HG02623 (cell line): ENCODE data around the gene TBC1D7.

Experiments used
- ATAC-seq: cut with Tn5 transposase; IDR thresholded peaks from one replicate; pipeline ENCODE4 v1.9.1; 2021; ENCODE audit warnings: moderate library complexity; ENCODE audit not compliant: unreplicated experiment

The TBC1D7 gene

DNA sequence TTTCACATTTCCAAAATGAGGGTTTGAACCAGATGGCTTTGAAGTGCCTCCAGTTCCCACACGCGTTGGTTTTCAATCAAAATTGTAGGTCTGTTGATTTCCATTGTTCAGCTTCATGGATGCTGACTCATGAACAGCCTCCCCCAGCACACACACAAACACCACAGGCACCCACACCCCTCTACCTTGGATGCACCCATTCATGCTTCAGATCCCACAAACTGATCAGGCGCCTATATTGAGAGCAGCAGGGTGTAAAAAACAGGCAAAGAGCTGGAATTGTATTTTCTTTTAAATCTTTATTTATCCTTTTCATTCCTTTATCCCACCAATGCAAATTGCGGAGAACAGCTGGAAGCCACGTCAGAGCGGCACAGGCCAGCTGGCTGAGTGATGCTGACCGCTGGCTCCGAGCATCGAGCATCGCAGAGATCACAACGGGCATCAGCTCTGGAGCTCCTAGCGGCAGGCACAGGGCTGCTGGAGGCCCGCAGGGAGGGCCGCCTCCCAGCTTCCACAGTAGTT lies 29.3 kb upstream of the TBC1D7 start:
- ATAC-seq, result no peak

DNA sequence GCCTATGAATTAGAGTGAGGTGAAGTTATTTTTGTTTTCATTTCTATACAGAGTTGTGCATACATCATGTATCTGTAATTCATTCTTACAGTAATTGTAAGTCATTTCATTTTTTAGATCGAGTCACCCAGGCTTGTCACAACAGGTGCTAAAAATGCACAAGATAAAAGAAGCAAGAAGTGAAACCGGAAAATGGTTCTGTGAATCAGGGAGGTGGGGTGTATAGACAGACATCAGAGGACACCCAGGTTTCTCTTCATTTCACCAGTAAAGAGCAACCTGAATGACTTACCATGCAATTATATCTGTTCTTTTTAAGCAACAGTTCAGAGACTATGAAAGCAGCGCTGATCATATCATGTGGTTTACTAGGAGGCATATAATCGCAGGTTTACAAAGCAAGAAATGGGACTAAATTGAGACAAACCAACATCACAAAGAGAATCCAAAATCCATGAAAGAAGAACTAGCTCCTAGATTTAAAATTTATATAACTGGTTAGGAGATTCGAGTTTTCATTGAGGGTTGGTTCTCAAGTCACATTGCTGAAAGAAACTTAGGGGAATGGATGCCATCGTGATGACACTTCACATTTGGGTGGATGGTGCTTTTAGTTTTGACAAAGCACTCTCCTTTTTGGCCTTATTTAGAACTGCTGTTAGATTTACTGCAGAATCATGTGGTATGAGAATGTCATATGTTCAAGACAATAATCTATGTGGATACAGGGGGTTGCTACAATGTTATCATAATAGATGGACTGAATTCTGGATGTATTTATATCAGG lies 27.9 kb upstream of the TBC1D7 start:
- peak; percentile 86 for ATAC-seq

DNA sequence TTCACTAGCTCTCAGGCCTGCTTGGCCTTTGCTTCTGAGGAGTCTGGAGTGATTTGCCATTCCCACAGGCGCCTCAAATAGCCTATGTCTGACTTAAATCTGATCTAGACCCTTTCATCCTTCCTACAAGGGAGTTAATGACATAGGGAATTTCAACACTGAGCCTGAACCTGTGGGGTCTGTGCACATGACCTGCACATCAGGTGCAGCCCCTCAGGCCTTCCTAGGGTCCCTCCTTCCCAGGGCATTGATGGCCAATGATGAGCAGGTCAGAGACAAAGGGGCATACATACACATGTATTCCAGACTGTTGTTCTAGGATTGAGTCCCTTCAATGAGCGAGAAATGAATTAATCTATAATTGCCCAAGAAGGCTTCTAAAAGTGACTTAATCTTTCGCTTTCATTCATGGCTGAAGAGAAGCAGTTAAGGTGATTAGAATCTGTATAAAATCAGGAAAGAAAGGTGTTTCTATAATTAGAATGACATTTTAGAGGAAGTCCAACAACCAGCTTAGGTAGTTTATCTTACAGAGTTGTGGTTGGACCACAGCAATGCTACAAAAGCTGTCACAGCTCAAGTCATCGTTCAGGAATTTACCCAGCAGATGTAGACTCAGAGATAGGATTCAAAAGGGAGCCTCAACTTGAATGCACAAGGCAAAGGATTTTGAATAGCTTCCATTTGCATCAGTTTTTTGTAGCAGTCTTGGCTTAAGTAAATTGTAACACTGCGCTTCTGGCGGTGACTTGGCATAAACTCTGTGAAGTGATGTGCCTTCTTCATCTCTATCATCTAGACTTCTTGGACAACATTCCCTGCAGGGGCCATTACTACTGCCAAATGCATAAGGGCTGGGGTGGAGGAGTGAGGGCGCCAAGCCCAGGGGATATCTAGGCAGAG lies 27.0 kb upstream of the TBC1D7 start:
- peak; percentile 25 for ATAC-seq

DNA sequence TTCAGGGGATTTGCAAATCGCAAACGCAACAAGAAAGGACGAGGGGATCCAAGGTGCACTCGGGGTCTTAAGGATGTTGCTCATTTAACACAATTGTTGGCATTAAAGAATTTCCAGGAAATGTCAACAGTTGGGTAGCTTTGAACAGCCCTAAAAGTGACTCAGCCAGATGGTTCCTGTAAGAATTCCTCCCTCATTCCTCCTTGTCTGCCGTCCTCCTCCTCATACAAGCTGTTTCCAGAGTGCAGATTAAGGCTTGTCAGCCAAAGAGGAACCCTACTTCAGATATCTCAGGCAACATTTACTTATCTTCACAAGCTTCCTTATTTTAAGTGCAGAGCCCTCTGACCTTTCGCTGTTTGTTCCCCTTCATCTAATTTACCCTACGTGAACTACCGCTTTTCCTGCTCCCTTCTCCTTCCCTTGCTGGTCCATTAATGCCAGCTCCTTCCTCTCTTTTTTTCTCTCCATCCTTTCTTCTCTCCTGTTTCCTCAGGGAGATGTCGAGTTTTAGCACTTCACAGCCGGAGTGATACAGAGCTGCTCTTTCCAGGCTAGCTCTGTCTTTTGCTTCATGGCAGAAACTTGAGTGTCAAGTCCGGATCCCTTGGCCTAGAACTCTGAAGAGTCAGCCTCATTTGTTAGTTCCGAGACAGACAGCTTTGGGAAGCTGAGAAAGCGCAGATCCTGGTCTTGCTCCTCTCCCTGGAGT lies 26.1 kb upstream of the TBC1D7 start:
- no peak for ATAC-seq

DNA sequence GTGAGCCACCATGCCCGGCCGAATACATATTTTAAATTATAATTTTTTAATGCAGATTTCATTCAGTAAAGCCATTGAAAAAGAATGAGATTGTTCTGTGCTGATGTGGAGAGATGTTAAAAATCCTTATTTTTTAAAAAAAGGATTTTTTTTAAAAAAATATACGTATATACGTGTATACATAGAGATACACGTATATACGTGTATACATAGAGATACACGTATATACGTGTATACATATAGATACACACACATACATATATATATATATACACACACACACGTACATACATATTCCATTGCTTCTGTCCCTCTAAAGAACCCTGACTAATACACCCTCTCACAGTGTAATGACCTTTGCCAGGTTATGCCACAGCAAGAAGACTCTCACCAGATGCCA lies 23.8 kb upstream of the TBC1D7 start:
- no peak for ATAC-seq

DNA sequence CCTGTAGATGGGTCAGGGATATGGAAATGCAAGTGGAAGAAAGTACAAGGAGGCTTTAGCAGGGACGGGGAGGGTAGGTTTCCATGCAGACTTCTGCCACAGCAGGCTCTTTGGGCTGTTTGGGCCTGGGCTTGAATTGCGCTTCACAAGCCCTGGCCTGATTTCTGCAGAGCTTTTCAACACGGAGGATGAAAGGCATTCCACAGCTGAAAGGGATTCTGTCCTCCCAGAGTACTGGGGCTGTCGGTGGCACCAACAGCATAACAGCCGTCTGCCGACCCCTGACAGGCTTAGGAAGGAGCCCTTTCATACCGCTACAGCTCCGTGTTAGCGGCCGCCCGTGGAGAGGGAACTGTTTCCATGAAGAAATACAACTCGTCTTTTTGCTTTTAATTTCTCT lies 22.9 kb upstream of the TBC1D7 start:
- no peak for ATAC-seq

DNA sequence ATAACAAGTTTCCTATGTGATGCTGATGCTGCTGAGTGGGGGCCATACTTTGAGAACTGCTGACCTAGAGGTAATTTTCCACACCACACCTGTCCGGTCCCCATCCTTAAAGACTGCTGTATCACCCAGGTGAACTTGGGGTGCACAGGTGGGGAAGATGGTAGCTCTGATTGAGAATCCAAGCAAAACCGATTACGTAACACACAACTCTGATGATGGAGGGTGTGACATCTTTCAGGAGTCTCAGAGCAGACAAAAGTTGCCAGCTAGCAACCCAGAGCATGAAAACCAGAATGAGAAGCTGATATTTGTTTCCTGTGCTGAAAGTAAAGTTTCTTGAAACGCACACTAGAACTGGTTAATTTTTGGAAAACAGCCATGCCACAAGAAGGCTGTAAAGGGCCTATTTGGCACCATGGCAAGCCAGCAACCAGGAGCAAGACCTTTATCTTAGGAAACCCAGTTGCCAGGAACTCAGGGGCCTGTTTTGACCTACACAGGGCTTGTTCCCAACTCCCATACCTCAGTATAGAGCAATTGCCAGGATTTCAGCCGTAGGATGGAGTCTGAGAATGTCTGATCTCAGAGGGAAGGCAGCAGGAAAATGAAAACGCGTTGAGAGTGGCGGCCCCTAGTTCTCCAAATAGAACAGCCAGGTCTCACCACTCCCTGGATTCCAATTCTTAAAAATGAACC lies 21.6 kb upstream of the TBC1D7 start:
- no peak for ATAC-seq

DNA sequence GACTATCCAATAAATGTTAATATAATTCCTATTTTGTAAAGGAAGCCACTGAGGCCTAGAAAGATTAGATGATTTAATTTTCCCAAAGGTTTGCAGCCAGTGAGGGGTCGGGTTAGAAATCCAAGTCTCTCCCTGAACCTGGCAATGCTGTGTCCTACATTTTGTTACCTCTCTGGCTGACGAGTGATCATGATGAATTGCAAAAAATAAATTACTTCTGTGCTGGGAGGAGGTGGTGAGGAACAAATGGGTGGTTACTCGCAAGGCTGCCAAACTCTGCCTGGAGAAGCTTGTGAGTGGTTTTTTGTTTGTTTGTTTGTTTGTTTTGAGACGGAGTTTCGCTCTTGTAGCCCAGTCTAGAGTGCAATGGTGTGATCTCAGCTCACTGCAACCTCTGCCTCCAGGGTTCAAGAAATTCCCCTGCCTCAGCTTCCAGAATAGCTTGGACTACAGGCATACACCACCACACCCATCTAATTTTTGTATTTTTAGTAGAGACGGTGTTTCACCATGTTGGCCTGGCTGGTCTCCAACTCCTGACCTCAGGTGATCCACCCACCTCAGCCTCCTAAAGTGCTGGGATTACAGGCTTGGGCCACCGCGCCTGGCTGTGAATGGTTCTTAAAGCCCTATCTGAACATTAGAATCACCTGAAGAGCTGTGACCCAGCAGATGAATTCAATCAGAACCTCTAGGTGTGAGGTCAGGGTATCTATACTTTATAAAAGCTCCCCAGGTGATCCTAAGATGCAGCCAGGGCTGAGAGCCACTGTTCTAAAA lies 20.2 kb upstream of the TBC1D7 start:
- no peak for ATAC-seq

DNA sequence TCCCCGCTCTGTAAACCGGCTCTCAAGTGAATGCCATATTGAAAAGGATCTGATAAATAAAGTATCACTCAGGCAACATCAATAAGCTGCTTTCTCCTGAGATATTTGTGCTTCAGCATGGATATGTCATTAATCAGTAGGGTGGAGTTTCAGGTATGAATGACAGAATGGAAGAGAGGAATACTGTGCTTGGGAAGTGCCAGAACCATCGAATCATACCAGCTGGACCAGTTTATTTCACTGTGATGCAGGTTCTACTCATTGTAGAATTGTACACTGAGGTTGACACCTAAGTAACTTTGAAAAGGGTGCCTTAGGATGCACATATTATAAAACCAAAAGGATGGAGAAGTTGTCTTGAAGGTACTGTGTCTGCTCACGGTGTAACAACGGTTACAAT lies 17.9 kb upstream of the TBC1D7 start:
- ATAC-seq, result no peak

DNA sequence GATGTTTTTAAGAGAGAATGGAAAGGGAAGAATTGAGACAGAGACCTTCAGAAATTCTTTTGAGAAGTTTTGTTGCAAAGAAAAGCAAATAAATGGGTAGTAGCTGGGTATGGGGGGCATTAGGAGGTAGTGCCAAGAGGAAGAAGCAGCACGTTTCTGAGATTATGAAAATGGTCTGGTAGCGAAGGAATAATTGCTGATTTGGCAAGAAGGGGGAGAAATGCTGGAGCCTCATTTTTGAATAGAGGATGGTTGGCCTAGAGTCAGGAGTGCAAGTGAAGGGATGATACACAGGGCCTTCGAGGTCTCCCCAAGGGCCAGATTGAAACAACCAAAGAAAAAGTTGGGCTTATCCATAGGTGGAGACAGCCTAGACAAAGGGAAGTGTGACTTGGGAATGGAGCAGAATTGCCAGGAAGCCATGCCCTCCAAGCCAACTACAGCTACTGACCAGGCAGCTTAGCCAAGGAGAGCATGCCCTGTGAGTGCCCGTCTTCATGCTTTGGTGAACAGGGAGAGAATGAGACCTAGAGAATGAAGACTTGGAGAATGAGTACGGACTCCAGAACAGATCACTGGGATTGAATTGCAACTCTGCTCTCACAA lies 14.2 kb upstream of the TBC1D7 start:
- no peak for ATAC-seq

DNA sequence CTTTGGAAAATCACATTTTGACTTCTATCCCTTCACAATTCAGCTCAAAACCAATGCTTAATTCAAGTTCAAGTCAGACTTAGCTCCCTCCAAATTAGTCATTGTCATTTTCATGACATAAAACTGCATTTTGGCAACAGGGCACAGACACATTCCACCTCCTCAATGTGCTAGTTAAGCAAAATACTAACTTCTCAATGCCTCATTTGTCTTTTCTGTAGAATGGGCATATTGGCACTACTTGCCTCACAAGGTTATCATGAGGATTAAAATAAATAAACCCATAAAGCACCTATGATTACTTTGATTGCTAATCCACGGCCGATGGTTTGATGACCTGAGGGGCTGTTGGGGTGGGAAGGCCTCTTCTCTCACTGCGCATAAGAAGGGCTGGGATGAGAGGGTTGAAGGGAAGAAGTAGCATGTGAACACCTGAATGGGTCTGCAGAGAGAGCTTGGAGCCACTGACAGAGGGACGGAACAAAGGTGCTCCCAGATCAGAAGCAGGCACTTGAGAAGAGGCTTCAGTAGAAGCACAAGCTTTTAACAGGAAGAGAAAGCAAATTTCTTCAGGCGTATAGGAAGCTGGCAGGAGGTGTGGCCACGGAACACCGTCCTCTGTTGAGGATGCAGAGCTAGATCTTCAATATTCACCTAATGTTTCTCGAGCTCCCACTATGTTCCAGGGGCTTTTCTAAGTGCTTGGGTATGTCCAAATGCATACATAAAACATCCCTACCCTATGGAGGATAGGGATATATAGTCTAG lies 11.7 kb upstream of the TBC1D7 start:
- ATAC-seq, result no peak

DNA sequence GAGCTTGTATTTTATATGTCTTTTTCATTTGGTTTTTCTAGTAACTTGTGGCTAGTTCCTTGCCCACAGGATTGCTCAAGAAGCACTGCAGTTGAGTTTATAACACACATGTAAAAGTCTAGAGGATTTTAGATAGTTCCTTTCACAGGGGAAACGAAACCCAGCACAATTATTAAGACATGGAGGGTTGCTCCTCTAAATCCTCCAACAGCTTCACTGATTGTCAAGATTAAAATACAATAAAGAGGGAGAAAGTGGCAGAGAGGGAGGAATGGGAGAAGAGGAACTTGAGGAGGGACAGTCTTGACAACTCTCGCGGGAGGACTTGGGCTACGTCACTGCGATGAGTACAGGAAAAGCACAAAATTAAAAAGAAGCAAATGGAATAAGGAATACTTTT lies 9.7 kb upstream of the TBC1D7 start:
- ATAC-seq, result no peak

DNA sequence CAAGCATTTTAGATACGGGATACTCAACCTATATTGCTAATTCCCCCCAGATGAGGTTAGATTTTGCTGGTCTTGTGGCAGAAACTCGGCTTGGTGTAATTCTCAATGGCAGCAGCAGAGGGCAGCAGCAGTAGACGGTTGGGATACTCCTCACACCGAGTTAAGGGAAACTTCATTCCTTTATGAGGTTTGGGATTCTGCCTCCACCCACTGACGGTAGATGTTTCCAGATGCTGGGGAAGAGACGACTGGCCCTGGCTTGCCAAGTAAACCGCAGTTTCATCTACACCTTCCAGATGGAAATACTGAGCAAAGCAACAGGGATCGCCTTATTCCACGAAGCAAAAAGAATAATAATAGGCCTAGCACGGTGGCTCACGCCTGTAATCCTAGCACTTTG lies 8.2 kb upstream of the TBC1D7 start:
- no peak for ATAC-seq

DNA sequence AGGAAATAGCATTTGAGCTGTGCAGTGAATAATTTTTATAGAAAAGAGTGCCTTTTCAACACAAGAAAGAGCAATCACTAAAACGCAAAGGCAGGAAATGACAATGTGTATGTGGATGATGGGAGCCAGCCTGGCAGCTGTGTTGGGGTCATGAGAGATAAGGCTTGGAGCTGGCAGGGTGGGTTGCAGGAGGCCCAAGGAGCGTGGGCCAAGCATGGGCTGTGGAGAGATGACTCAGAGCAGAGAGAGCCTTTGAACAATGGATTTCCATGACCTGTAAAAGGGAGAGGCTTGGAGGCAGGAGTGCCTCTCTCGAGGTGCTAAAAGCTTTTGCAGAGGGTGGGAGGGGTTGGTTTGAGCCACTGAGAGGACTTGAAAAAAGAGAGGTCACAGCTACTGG lies 6.6 kb upstream of the TBC1D7 start:
- no peak for ATAC-seq

DNA sequence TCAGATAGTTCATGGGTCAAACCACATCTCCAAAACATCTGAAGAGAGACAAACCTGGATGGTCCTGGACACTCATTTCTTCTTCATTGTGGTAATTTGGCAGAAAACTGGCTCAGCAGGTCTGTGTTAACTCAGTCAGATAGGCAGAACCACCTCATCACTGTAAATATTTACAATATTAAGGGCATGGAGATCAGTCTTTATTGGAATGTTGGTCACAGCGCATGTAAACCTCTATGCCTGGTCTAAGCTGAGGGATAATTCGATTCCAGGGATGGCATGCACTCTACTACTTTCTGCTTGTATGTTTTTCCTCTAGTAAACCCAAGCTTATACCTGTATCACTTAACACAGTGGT lies 4.0 kb upstream of the TBC1D7 start:
- no peak for ATAC-seq

DNA sequence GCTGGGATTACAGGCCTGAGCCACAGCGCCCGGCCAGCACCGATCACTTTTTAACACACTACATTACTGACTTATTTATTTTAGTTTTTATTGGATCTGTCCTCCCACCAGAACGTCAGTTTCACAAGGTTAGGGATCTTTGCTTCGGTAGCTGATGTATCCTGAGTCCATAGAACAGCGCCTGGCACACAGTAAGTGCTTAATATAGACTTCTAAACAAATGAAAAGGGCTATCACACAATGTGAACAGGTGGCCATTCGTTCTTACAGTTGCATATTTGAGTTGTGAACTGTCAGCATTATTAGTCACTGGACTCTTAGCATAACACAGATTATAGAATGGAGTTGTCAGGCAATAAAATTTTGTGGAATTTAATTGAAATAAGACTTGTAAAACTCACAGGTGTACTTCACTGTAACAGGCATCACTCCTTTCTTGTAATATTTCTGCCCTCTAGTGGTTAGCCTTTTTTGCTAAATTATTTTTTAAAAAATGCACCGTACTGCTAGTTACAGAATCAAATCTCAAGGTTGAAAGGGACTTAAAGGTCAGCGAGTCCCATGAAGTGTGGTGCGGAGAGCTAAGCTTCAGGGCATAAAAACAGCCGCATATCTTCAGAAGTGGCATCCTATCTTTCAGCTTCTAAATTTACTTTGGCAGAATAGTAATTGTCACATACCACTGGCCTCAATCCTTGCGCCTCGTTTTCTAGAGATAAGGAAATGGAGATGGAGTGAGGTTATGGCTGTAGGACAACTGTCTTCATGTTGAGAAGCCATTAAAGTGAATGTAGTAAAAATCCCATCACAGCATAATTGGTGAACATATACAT lies 3.4 kb upstream of the TBC1D7 start:
- no peak for ATAC-seq

DNA sequence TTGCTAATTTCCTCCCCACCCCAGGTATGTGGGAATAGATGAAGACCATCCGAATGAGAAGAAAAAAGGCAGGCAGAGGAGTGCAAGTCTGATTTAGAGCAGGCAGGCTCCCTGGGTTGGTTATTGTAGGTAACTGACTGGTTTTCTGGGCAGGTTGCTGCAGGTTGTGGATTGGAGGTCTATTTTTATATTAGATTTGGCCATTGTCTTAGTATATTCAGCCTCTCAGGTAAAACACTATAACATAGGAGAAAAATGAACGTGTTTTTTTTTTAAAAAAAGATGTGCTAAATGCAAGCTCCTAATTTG lies 492 bp upstream of the TBC1D7 start:
- ATAC-seq, result no peak

DNA sequence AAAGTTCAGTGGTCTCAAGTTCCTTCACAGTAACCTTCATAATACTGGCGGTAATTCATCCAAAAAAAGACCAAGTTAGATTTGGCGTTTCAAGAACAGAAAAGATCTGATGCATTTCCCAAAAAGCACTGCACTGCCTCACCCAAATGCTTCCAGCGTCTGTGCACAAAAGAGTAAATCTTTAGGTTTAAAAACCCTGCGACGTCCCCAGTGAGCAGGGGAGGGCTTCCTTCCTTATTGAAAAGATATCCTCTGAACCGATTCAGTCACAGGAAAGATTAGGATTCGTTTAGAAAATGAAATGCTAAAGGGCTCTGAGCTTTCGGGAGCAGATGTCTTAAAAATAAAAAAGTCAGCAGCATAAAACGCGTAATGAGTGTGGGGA lies 654 bp downstream of the TBC1D7 start:
- no peak for ATAC-seq
